Measurements from ENCODE around the gene KCNB1.
"Not testable (repeated sequence)": the region's sequence is repeated elsewhere in the genome, so short reads cannot be mapped to it uniquely, and the experiment has no call there.

Gene KCNB1

GRCh38 chr20:49431329-49431728 is 51.1 kb downstream of the KCNB1 start:
- no peak for DNase-seq

- DNase-seq, result no peak
Measured at GRCh38 chr20:49430320-49430719, 52.1 kb downstream of the KCNB1 start.

- DNase-seq, result no peak
Measured at GRCh38 chr20:49427751-49428518, 54.5 kb downstream of the KCNB1 start.

GRCh38 chr20:49426873-49427272 is 55.6 kb downstream of the KCNB1 start:
- no peak for DNase-seq

GRCh38 chr20:49426395-49426794 is 56.1 kb downstream of the KCNB1 start:
- DNase-seq, result no peak

GRCh38 chr20:49424536-49424935 is 57.9 kb downstream of the KCNB1 start:
- DNase-seq, result no peak

- DNase-seq, result no peak
Measured at GRCh38 chr20:49422161-49422560, 60.3 kb downstream of the KCNB1 start.

GRCh38 chr20:49420811-49421295 is 61.6 kb downstream of the KCNB1 start:
- DNase-seq, result no peak

GRCh38 chr20:49420292-49420691 is 62.2 kb downstream of the KCNB1 start:
- DNase-seq, result no peak

- no peak for DNase-seq
Measured at GRCh38 chr20:49419785-49420184, 62.7 kb downstream of the KCNB1 start.

- no peak for DNase-seq
Measured at GRCh38 chr20:49418809-49419208, 63.7 kb downstream of the KCNB1 start.

- DNase-seq, result no peak
Measured at GRCh38 chr20:49417843-49418555, 64.5 kb downstream of the KCNB1 start.

- no peak for DNase-seq
Measured at GRCh38 chr20:49415668-49416044, 66.8 kb downstream of the KCNB1 start.

- DNase-seq, result no peak
Measured at GRCh38 chr20:49415005-49415667, 67.3 kb downstream of the KCNB1 start.

- no peak for DNase-seq
Measured at GRCh38 chr20:49413677-49414076, 68.8 kb downstream of the KCNB1 start.

- no peak for DNase-seq
Measured at GRCh38 chr20:49412953-49413352, 69.5 kb downstream of the KCNB1 start.

GRCh38 chr20:49412254-49412653 is 70.2 kb downstream of the KCNB1 start:
- no peak for DNase-seq

- DNase-seq, result no peak
Measured at GRCh38 chr20:49411221-49411925, 71.1 kb downstream of the KCNB1 start.

- DNase-seq, result not testable (repeated sequence)
Measured at GRCh38 chr20:49409975-49410621, 72.4 kb downstream of the KCNB1 start.

GRCh38 chr20:49409302-49409974 is 73.0 kb downstream of the KCNB1 start:
- DNase-seq, result no peak

- no peak for DNase-seq
Measured at GRCh38 chr20:49408509-49409104, 73.9 kb downstream of the KCNB1 start.

- DNase-seq, result no peak
Measured at GRCh38 chr20:49406666-49407065, 75.8 kb downstream of the KCNB1 start.
